OCI-LY7 (cell line): ENCODE measurements around the gene MPHOSPH6.

Experiments used
- CTCF ChIP-seq: fragments of 200-600 bp; sonication (generic); conservative IDR thresholded peaks from 2 replicates; pipeline ENCODE4 v1.5.1; 2014; ENCODE audit warnings: mild to moderate bottlenecking, antibody characterized with exemption, low read length, moderate library complexity, mixed read lengths
- EZH2phosphoT487 ChIP-seq: fragments of 200-600 bp; sonication (generic); IDR thresholded peaks from 2 replicates; pipeline ENCODE4 v1.6.1; 2018; ENCODE audit warnings: low read depth, borderline replicate concordance, mild to moderate bottlenecking, mixed run types, antibody characterized with exemption, low read length, moderate library complexity, mixed read lengths

GRCh38 chr16:82192665-82193064, 22.6 kb upstream of the MPHOSPH6 start:
- no peak for TF ChIP-seq CTCF
- no peak for TF ChIP-seq EZH2phosphoT487
